DND-41 (cell line): Measurements from ENCODE around the gene TMEM9B.

Source experiments
- CTCF ChIP-seq: IDR thresholded peaks from 2 replicates; pipeline ENCODE4 v1.5.1; 2012; ENCODE audit warnings: borderline replicate concordance, low read length, moderate library complexity, mild to moderate bottlenecking; ENCODE audit not compliant: poor library complexity, severe bottlenecking; ENCODE audit errors: extremely low read depth
- EZH2 ChIP-seq: IDR thresholded peaks from 3 replicates; pipeline ENCODE4 v1.6.1; 2012; ENCODE audit warnings: borderline replicate concordance, low read depth, mild to moderate bottlenecking, moderate library complexity, low read length, inconsistent platforms; ENCODE audit not compliant: severe bottlenecking

GRCh38 chr11:9008011-9008550 is 43.8 kb upstream of the TMEM9B start:
- TF ChIP-seq CTCF: no peak
- no peak for TF ChIP-seq EZH2
